Thyroid gland (tissue), 4 donors: ENCODE measurements around the gene PTPN11.

ENCODE experiments used
- POLR2A ChIP-seq, 2 donors: fragments of 450-650 bp; IDR thresholded peaks; one replicate each; pipeline ENCODE4 v1.6.1; 2017; ENCODE audit warnings: antibody characterized with exemption in 2 of 2, mild to moderate bottlenecking in 2 of 2, moderate library complexity in 1 of 2
- TF ChIP-seq, protein P1 (sequence below), 6 experiments: fragments of 200-600 bp in 3 of 6; fragments of 450-650 bp in 3 of 6; sonication (generic) in 3 of 6; IDR thresholded peaks; one replicate each; pipeline ENCODE4 v1.5.1; 2016 to 2019; ENCODE audit warnings: antibody characterized with exemption in 6 of 6, mild to moderate bottlenecking in 2 of 6, inconsistent platforms in 1 of 6, moderate library complexity in 1 of 6

DNA sequence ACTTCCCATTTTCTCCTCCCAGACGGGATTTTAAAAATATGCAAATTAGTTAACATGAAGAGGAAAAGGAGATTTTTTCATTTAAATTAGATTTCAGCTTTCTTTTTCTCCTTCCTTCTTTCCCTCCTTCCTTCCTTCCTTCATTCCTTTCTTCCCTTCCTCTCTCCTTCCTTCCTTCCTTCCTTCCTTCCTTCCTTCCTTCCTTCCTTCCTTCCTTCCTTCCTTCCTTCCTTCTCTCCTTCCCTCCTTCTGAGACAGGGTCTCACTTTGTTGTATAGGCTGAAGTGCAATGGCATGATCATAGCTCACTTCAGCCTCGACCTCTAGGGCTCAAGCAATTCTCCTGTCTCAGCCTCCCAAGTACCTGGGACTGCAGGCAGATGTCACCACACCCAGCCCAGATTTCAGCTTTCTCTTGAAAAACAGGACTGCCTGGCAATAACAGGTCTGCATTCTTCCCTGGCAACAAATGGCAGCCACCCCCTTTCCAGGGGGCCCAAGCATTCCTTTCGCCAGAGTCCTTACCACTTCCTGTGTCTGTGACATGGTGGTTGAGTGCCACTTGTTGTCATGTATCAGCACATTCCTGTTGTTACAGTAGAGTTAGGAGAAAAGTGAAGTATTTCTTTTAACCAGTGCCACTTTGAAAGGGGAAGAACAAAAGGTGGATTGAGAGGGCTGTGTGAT is 119.1 kb downstream of the PTPN11 start:
- no peak for TF ChIP-seq POLR2A (IDR thresholded peaks at IDR 0.05)
- TF ChIP-seq, protein P1, sequence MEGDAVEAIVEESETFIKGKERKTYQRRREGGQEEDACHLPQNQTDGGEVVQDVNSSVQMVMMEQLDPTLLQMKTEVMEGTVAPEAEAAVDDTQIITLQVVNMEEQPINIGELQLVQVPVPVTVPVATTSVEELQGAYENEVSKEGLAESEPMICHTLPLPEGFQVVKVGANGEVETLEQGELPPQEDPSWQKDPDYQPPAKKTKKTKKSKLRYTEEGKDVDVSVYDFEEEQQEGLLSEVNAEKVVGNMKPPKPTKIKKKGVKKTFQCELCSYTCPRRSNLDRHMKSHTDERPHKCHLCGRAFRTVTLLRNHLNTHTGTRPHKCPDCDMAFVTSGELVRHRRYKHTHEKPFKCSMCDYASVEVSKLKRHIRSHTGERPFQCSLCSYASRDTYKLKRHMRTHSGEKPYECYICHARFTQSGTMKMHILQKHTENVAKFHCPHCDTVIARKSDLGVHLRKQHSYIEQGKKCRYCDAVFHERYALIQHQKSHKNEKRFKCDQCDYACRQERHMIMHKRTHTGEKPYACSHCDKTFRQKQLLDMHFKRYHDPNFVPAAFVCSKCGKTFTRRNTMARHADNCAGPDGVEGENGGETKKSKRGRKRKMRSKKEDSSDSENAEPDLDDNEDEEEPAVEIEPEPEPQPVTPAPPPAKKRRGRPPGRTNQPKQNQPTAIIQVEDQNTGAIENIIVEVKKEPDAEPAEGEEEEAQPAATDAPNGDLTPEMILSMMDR (IDR thresholded peaks at IDR 0.05): peak in 2 of 6 experiments; percentile 25 to 39
